IPS DF 6.9 (cell line): ENCODE measurements around the gene TTC23.

ENCODE experiments used
- DNase-seq: peaks from one replicate; pipeline ENCODE4 v3.0.0-alpha.2; 2013; ENCODE audit warnings: low read depth, low spot score
- H3K27ac ChIP-seq: one replicate; pipeline ENCODE4 v1.5.1; 2013; ENCODE audit warnings: low read length, control low read depth
- H3K27me3 ChIP-seq: 2 replicates; pipeline ENCODE4 v1.6.1; 2013; ENCODE audit warnings: mild to moderate bottlenecking, low read length; ENCODE audit not compliant: control insufficient read depth, insufficient read depth
- H3K36me3 ChIP-seq: 2 replicates; pipeline ENCODE4 v1.6.1; 2013; ENCODE audit warnings: low read length; ENCODE audit not compliant: control insufficient read depth, insufficient read depth
- H3K4me1 ChIP-seq: 2 replicates; pipeline ENCODE4 v1.6.1; 2013; ENCODE audit warnings: low read length; ENCODE audit not compliant: control insufficient read depth, insufficient read depth
- H3K4me3 ChIP-seq: 2 replicates; pipeline ENCODE4 v1.5.1; 2013; ENCODE audit warnings: mild to moderate bottlenecking, low read length
- H3K9me3 ChIP-seq: 2 replicates; pipeline ENCODE4 v1.6.1; 2013; ENCODE audit warnings: low read length, inconsistent platforms; ENCODE audit not compliant: control insufficient read depth, insufficient read depth
- WGBS: extraction: QIAGEN DNeasy Blood & Tissue Kit; methylation state at CpG from one replicate; pipeline ENCODE4 v1.1.7; 2013; ENCODE audit warnings: mixed read lengths, missing lambda C conversion rate; ENCODE audit not compliant: insufficient read length, insufficient coverage; 5-methylcytosine and 5-hydroxymethylcytosine counted together

The TTC23 gene

GRCh38 chr15:99228120-99228770 lies 21.1 kb downstream of the TTC23 start:
- Histone ChIP-seq H3K9me3 (no peaks in the 10 kb centered on the region), H3K27ac (no peak overlapping the region), H3K4me1 (no peaks in the 10 kb centered on the region), H3K27me3 (no peaks in the 10 kb centered on the region), H3K36me3 (peaks cover 2% of the 10 kb centered on the region; the same call in 1 of the 2 replicates), H3K4me3 (no peak overlapping the region)
- no peak for DNase-seq
- WGBS, result no CpG with 5 or more reads among the region's 3 CpGs

GRCh38 chr15:99226802-99227201 lies 22.6 kb downstream of the TTC23 start:
- Histone ChIP-seq H3K27ac (no peak overlapping the region), H3K4me3 (no peak overlapping the region), H3K36me3 (peaks cover 2% of the 10 kb centered on the region; the same call in 1 of the 2 replicates), H3K27me3 (no peaks in the 10 kb centered on the region), H3K9me3 (no peaks in the 10 kb centered on the region), H3K4me1 (no peaks in the 10 kb centered on the region)
- DNase-seq, result no peak
- no CpG with 5 or more reads among the region's 3 CpGs for WGBS

- H3K4me3 ChIP-seq, result no peak overlapping the region
- H3K27ac ChIP-seq, result no peak overlapping the region
- no peak for DNase-seq
- H3K36me3 ChIP-seq, result peaks cover 2% of the 10 kb centered on the region; the same call in 1 of the 2 replicates
- WGBS, result no CpG with 5 or more reads among the region's 6 CpGs
- no peaks in the 10 kb centered on the region for H3K4me1 ChIP-seq
- H3K27me3 ChIP-seq, result no peaks in the 10 kb centered on the region
- H3K9me3 ChIP-seq, result no peaks in the 10 kb centered on the region
Observed at GRCh38 chr15:99224372-99225214, 24.8 kb downstream of the TTC23 start.

GRCh38 chr15:99213187-99213811 lies 36.1 kb downstream of the TTC23 start:
- no CpG with 5 or more reads among the region's 1 CpG for WGBS
- Histone ChIP-seq H3K36me3 (peaks cover 2% of the 10 kb centered on the region; the same call in 1 of the 2 replicates), H3K27me3 (no peaks in the 10 kb centered on the region), H3K9me3 (no peaks in the 10 kb centered on the region), H3K4me1 (no peaks in the 10 kb centered on the region), H3K27ac (no peak overlapping the region), H3K4me3 (no peak overlapping the region)
- DNase-seq, result peak; percentile 9

- Histone ChIP-seq H3K4me1 (no peaks in the 10 kb centered on the region), H3K27me3 (no peaks in the 10 kb centered on the region), H3K27ac (no peak overlapping the region), H3K4me3 (no peak overlapping the region), H3K9me3 (no peaks in the 10 kb centered on the region), H3K36me3 (no peaks in the 10 kb centered on the region; the same call in 1 of the 2 replicates)
- no CpG with 5 or more reads among the region's 7 CpGs for WGBS
- no peak for DNase-seq
Observed at GRCh38 chr15:99212406-99212805, 37.0 kb downstream of the TTC23 start.

- Histone ChIP-seq H3K36me3 (no peaks in the 10 kb centered on the region; the same call in 1 of the 2 replicates), H3K27ac (no peak overlapping the region), H3K4me1 (no peaks in the 10 kb centered on the region), H3K4me3 (no peak overlapping the region), H3K27me3 (no peaks in the 10 kb centered on the region), H3K9me3 (no peaks in the 10 kb centered on the region)
- WGBS, result no CpG with 5 or more reads among the region's 4 CpGs
- no peak for DNase-seq
Observed at GRCh38 chr15:99211926-99212325, 37.5 kb downstream of the TTC23 start.

GRCh38 chr15:99210334-99210733 lies 39.0 kb downstream of the TTC23 start:
- no peak overlapping the region for H3K27ac ChIP-seq
- H3K27me3 ChIP-seq, result no peaks in the 10 kb centered on the region
- H3K4me1 ChIP-seq, result no peaks in the 10 kb centered on the region
- H3K4me3 ChIP-seq, result no peak overlapping the region
- no peaks in the 10 kb centered on the region for H3K36me3 ChIP-seq
- DNase-seq, result no peak
- H3K9me3 ChIP-seq, result no peaks in the 10 kb centered on the region

- no CpG with 5 or more reads among the region's 2 CpGs for WGBS
- Histone ChIP-seq H3K36me3 (no peaks in the 10 kb centered on the region), H3K9me3 (no peaks in the 10 kb centered on the region), H3K4me1 (no peaks in the 10 kb centered on the region), H3K27ac (no peak overlapping the region), H3K4me3 (no peak overlapping the region), H3K27me3 (no peaks in the 10 kb centered on the region)
- no peak for DNase-seq
Observed at GRCh38 chr15:99209326-99209725, 40.1 kb downstream of the TTC23 start.

- H3K27me3 ChIP-seq, result no peaks in the 10 kb centered on the region
- WGBS, result no CpG with 5 or more reads among the region's 3 CpGs
- DNase-seq, result no peak
- no peaks in the 10 kb centered on the region for H3K9me3 ChIP-seq
- H3K36me3 ChIP-seq, result no peaks in the 10 kb centered on the region
- H3K4me3 ChIP-seq, result no peak overlapping the region
- H3K27ac ChIP-seq, result no peak overlapping the region
- H3K4me1 ChIP-seq, result no peaks in the 10 kb centered on the region
Observed at GRCh38 chr15:99207672-99208071, 41.7 kb downstream of the TTC23 start.

- no peak overlapping the region for H3K4me3 ChIP-seq
- no CpG with 5 or more reads among the region's 2 CpGs for WGBS
- no peaks in the 10 kb centered on the region for H3K27me3 ChIP-seq
- peaks cover 3% of the 10 kb centered on the region; the same call in 1 of the 2 replicates for H3K36me3 ChIP-seq
- H3K9me3 ChIP-seq, result no peaks in the 10 kb centered on the region
- H3K4me1 ChIP-seq, result no peaks in the 10 kb centered on the region
- no peak for DNase-seq
- no peak overlapping the region for H3K27ac ChIP-seq
Observed at GRCh38 chr15:99202176-99202552, 47.2 kb downstream of the TTC23 start.
